H1 (cell line): ENCODE data around the gene RPS27. TPM values are rescaled to one million over a fixed set of nuclear protein-coding genes. Genes with fewer than 3 reads are reported as not detected.

Source experiments
- GABPA ChIP-seq: IDR thresholded peaks from 2 replicates; pipeline ENCODE4 v1.6.1; 2011; ENCODE audit warnings: mild to moderate bottlenecking, low read length, moderate library complexity, borderline replicate concordance; ENCODE audit not compliant: insufficient read depth
- GTF2F1 ChIP-seq: IDR thresholded peaks from 2 replicates; pipeline ENCODE4 v1.6.1; 2012; ENCODE audit warnings: low read depth, low read length, improper control_type of control experiment, borderline replicate concordance
- KDM1A ChIP-seq: fragments of 200-600, 300-600 bp; sonication (generic); IDR thresholded peaks from 2 replicates; pipeline ENCODE4 v1.7.1; 2016; ENCODE audit warnings: mild to moderate bottlenecking, low read length, borderline replicate concordance
- SIRT6 ChIP-seq: IDR thresholded peaks from one replicate; pipeline ENCODE4 v1.7.1; 2012; ENCODE audit warnings: low read length, inconsistent platforms
- TAF7 ChIP-seq: optimal IDR thresholded peaks from 2 replicates; pipeline ENCODE3; 2011; ENCODE audit warnings: low read depth, mild to moderate bottlenecking, inconsistent platforms, low read length, moderate library complexity, borderline replicate concordance
- polyA plus RNA-seq, 7 experiments: library from polyadenylated mRNA; depleted of rRNA in 3 of 7; stranded (reverse) in 5 of 7; unstranded in 2 of 7; fragments of >200 nt in 5 of 7; fragments of 200-250 nt in 2 of 7; gene quantifications; 1 replicate in 5 of 7; 2 replicates in 1 of 7; 4 replicates in 1 of 7; pipeline versions ENCODE4 v1.2.1 to v1.2.3, GENCODE V29; 2011 to 2013; ENCODE audit warnings: missing spikeins in 2 of 7, mixed read lengths in 2 of 7
- total RNA-seq: library from RNA; stranded (reverse); fragmentation: NEBNext Ultra II Directional; extraction: Animal tissue kit (Norgen Biotek cat#: 25700); gene quantifications from 2 replicates; pipeline ENCODE4 v1.2.1, GENCODE V29; 2021

The RPS27 gene
- total and polyA plus RNA-seq, 2 of the 8 experiments (the other 6 are each of a cell fraction or from before 2014, with no cell fraction given): 1,810 to 3,155 TPM

- TF ChIP-seq KDM1A (no peak), GABPA (no peak), SIRT6 (no peak), TAF7 (no peak), GTF2F1 (no peak)
These were observed 48.5 kb upstream of the RPS27 start (continued) for GRCh38 chr1:153941826-153942725.
